ENCODE measurements around the gene WDR64.

WDR64 gene

DNA sequence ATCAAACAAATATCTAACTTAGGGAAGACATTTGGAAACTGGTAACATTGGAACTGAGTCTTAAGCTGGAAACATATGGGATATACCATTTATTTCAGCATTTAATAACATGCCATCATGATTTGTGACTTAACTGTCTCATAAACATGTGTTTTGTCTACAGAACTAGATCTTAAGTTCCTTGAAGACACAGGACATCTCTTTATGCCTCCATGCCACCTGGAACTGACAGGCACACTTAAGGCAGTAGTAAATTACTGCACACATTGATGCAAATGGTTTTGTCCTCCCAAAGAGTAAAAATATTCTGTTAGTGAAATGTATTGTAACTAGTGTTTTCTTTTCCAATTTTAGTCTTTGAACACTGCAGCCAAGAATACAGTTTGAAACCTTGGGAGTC lies 194.3 kb downstream of the WDR64 start:
- no peak for DNase-seq

DNA sequence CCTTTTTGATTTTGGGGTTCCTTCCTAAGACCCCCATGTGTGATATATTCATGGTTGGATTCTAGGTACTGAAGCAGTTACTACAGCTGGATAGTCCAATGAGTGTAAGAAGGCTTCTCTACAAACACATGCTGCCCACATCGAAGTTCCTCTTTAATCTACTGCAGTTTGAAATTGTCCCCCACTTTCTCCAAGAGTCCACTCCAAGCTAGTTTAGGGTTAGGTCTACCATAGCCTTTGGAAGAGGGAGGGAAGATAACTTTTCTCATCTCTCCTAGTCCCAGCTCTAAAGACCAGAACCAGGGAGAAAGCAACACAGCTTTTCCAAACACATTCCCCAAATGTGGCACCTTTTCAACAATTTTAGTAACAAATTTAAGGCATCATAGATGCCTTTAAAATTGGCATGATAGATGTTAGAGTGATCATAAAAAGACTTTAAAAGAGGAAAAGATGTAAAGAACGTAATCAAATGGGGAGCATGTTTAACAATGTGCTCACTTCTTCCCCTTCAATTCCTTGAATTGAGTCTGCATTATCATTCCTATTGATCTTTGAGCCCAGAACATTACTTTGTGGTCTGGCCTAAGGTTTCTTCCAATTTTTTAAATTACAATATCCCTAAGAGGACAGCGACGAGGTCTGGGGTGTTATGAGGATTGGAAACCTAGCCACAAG lies 194.9 kb downstream of the WDR64 start:
- DNase-seq: no peak

DNA sequence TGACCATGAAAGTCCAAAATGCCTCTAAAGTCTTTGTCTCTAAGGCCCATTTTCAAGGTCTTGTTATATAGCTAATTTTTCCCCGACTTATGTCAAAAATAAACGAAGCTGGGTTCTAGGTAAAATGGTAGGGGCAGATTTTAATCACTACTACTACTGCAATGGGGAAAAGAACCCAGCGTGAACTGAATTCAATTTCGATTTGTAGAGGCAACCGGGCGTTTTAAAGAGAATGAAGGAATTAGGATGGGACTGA lies 195.4 kb downstream of the WDR64 start:
- no peak for DNase-seq

DNA sequence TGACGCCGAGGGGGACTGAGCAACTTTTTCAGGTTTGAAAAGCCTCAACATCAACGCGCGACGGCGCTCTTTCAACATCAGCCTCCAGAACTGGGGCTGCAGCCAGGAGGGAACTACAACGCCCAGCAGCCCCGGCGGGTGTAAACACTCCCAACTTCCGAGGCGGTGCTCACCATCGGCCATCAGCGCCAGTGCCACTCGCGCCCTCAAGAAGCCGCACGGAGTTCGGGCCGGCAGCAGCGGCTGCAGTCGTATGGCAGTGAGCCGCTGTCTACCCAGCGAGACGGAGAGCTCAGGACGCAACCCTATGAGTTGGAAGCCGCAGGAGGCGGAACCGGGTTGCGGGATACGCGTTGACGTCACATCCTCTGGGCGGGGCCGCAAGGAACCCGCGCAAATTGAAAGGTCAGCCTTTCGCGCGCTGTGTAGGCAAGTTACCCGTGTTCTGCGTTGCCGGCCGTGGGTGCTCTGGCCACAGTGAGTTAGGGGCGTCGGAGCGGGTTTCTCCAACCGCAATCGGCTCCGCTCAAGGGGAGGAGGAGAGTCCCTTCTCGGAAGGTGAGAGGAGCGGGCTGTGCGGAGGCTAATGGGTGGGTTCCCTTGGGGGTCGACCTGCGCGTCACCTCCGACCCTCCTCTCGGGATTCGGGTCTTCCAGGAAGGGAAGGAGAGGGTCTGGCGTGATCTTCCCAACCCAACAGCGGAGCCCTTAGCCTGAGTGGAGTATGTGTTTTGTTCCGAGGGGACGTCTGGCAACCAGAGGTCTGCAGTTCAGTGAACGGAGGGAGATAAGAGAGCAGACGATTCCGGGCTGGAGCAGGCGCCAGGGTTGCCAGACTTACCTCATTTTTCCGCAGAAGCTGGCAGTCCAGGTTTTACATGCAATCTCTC lies 196.0 kb downstream of the WDR64 start, which contains the start of gene EXO1:
Gene EXO1 (plus strand): TSS at position 409 of the 890 bp plus-strand sequence. CDS start 2,222 bp downstream, outside the sequence.
- peak; percentile 93 for DNase-seq

DNA sequence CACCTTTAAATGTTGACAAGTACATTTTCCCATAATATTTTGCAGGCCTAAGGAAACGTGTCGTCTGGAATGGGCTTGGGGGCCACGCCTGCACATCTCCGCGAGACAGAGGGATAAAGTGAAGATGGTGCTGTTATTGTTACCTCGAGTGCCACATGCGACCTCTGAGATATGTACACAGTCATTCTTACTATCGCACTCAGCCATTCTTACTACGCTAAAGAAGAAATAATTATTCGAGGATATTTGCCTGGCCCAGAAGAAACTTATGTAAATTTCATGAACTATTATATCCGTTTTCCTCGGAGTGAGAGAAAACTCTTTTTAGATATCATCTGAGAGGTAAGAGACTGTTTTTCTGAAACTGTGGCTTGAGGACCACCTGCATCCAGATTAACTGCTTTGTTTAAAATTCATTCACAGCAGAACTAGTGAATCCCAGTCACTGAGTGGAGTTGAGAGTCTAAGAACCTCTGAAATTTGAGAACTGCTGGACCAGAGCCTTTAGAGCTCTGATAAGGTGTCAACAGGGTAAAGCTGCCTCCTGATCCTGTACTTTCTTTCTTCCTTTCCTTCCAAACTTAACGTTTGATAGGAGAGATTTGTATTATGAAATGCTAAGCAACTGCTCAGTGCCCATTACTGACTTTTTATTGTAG lies 196.7 kb downstream of the WDR64 start:
- no peak for DNase-seq

DNA sequence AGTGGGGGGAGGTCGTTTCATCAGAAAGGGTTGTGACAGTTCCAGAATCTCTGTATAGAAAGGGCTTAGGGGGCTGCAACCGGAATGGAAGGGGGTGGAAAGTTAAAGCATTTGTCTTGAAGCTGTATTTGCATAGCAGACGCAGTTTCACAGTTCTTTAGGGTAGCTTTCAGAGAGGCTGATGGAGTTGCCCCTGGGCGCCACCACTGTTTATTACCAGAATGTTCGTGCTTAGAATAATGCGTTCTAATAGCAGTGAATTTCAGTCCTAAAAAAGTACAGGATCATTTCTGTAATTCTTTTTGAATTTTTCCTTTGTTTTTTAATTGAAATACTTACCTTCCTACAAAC lies 197.2 kb downstream of the WDR64 start:
- DNase-seq: no peak
